ENCODE measurements around the gene GLIPR1L2. TPM values are rescaled to one million over a fixed set of nuclear protein-coding genes. Genes with fewer than 3 reads are reported as not detected.

The GLIPR1L2 gene
- total RNA-seq, 1 donor from 2014 or later = 2.3 TPM

DNA sequence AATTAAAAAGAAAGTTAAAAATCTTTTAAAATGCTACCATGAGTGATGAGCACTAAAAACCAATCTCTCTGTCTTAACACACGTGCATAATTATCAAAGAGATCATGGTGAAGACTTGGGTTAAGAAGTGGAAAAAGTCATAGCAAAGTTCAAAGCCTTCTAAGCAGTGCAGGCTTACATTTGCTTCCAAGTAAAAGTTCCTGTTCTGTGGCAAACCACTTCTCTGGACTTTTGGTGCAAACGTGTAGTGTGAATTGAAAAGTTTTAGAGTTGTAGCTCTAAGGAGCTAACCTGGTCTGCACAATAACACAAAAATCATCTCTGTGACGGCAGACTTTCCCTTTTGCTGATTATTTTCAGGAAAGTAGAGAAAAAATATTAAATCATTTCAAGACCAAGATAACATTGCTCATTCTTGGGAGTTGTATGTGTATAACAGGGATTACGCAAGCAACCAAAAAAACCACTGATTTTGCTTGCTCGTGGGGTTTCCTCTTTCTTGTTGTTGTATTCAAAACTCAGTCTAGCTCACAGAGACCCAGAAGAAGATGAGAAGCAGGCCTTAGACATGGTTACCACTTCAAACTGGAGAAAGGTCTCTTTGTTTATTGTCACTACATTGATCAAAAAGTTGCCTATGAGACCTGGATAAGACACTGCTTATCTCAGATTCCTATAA, 87.4 kb downstream of the GLIPR1L2 start:
- DNase-seq = no peak

DNA sequence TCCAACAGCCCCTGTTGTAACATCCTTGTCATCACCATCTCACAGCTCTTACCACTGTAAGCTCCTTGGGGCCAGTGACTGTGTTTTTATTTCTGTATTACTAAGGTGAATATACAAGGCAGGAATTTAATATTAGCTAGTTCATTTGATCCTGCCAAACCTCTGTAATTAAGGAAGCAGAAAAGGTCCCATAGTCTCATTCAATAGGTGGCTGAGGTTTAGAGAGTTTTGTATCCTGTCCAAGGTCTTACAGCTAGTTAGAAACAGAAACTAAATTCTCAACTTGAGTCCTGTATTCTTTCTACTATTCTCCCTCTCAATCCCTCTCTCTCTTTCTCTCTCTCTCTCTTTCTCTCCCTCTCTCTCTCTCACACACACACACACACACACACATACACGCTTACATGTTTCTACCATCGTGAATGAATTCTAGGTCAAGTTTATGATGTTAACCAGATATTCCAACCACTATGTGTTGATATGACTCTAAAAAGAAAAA, 89.1 kb downstream of the GLIPR1L2 start:
- DNase-seq = no peak

DNA sequence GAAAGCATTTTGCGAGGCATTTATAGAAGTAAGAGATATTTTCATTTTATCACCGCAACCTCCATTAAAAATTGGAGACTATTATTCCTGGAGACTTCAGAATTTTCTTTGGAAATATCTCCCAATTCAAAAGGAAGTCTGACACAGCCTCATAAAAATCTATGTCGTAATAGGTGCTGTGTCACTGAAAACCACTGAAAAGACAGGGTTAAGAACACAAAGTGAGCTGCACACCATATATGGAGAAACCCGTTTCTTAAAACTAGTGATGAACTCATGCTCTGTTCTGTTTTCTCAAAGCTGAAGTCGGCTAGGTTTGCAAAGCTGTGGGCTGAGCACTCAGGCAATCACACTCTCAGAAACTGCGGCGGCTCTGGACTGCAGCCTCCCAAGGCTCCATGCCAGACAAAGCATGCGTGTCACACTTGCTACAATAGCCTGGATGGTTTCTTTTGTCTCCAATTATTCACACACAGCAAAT, 89.6 kb downstream of the GLIPR1L2 start, which contains the start of gene GLIPR1:
Gene GLIPR1 (plus strand): TSS at position 287 of the 481 bp plus-strand sequence. CDS start 126 bp downstream, at position 413.
- DNase-seq = peak; percentile 38

DNA sequence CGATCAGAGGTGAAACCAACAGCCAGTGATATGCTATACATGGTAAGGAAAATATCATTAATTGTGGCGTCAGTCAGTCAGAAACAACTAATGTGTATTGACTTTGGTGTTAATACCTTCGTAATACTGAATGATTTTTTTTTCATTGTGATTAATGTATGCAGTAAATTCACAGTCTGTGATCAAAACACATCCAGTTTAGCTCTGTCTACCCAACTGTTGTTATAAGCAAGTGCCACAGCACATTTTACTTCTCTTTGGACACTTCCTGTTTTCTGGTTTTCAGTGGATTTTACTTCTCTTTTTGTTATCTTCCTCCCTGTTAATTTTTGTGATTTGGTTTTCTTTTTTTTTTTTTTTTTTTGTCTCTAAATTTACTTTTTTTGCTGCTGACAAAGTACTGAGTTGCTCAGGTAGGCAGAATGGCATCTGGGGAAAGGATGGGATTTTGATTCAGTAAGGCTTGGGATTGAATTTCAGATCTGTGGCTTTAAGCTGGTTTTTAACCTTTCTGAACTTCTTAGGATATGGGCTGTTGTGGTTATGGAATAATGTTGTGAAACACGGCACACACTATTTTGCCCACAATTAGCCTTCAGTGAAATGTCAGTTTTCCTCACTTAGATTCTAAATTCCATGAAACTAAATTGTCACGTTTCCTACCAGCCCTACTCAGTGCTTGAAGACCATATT, 90.3 kb downstream of the GLIPR1L2 start:
- DNase-seq = no peak

DNA sequence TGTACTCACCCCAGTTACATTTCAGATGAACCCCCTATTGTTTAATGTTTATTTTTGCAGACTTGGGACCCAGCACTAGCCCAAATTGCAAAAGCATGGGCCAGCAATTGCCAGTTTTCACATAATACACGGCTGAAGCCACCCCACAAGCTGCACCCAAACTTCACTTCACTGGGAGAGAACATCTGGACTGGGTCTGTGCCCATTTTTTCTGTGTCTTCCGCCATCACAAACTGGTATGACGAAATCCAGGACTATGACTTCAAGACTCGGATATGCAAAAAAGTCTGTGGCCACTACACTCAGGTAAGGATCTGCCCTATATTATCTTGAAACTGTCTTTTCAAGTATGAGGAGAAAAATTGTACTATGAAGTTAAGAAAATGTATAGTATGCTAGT, 90.9 kb downstream of the GLIPR1L2 start:
- no peak for DNase-seq

Other genes with a start within 250 kb of the GLIPR1L2 start
- 21.1 TPM for gene KCNC2, start 181.2 kb upstream of the GLIPR1L2 start, total RNA-seq
- 10.0 TPM for gene CAPS2, start 60.8 kb upstream of the GLIPR1L2 start, total RNA-seq
- not detected for gene GLIPR1L1, start 56.4 kb upstream of the GLIPR1L2 start, total RNA-seq
- 2.8 TPM for gene GLIPR1, start 89.7 kb downstream of the GLIPR1L2 start, total RNA-seq
- gene KRR1, start 120.5 kb downstream of the GLIPR1L2 start, total RNA-seq = 44.9 TPM

Data from occipital lobe (tissue), 2 donors.